NCI-H1694 (cell line): Measurements from ENCODE around the gene FLOT1.
"Not testable (repeated sequence)": the region's sequence is repeated elsewhere in the genome, so short reads cannot be mapped to it uniquely, and the experiment has no call there.

ENCODE experiments used
- DNase-seq: peaks from one replicate; lab custom pipeline; 2025; lab: John Stamatoyannopoulos, UW

Gene FLOT1

GRCh38 chr6:30747300-30747687 lies 4.8 kb upstream of the FLOT1 start:
- DNase-seq, result no peak

DNA sequence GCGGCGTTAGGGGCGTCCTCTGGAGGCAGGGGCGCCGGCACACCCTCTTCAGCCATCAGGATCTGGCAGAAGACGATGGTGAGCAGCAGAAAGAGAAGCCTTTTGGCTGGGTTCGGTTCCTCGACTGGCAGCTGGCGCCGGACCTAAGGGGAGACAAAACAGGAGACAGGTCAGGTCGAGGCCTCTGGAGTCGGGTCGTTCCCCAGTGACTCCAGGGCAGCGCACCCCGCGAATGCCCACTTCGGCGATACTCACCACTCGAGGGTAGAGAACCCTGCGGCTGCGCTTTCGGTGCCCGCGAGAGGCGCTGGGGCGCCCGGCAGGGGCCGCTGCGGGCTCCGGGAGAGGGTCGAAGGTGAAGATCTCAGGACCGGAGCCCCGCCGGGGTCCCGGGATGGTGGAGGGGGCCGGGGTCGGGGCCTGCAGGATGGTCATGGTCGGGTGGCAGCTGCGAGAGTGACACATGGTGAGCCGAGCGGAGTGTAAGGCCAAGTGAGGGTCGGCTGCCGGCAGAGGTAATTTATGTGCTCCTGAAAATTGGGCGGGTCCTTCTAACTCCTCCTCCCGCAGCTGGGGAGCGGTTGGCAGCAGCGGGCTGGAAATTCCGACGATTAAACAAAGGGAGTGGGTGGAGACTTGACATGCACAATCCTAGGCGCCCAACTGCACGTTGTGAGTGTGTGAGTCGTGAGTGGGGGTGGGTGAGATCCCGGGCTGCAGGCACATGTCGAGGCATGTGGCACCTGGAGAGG lies 1.7 kb upstream of the FLOT1 start, which contains the start of gene IER3:
Gene IER3 (minus strand): TSS at position 494 of the 752 bp plus-strand sequence. CDS start 29 bp downstream, at position 465.
- DNase-seq, result peak; percentile 63

DNA sequence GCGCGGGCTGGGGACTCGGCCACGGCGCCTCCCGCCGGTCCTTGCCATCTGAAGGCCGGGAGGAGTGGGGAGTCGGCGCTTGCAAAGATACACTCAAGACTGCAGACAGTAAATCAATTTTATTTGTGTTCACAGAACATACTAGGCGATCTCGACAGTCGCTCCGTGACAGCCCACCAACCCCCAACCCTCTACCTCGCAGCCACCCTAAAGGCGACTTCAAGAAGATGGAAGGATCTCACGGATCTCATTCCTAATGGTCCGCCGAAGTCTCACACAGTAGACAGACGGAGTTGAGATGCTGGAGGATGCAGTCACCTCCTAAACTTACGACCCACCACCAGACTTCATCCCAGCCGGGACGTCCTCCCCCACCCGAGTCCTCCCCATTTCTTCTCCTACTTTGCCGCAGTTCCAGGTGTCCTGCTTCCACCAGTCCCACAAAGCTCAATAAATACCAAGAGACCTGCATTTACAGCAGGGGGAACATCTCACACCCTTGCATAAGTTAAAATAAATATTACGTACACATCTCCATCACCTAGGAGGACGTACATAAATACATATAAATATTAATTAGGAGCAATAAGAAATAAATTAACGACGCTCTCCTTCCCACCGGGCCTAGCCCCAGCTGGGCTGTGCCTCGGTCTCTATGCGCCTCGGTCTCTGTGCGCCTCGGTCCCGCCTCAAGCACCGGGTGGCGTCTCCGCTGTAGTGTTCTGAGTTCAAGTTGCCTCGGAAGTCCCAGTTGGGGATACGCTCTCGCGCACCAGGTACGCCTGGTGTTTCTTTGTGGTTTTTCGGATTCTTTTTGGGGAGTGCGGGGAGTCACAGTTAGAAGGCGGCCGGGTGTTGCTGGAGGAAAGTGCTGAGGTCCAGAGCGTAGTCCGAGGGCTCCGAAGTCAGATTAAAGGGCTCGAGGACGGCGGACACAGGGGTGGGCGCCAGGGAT lies 889 bp upstream of the FLOT1 start:
- no peak for DNase-seq

- DNase-seq, result no peak
Measured at GRCh38 chr6:30741789-30742315, 635 bp downstream of the FLOT1 start.

DNA sequence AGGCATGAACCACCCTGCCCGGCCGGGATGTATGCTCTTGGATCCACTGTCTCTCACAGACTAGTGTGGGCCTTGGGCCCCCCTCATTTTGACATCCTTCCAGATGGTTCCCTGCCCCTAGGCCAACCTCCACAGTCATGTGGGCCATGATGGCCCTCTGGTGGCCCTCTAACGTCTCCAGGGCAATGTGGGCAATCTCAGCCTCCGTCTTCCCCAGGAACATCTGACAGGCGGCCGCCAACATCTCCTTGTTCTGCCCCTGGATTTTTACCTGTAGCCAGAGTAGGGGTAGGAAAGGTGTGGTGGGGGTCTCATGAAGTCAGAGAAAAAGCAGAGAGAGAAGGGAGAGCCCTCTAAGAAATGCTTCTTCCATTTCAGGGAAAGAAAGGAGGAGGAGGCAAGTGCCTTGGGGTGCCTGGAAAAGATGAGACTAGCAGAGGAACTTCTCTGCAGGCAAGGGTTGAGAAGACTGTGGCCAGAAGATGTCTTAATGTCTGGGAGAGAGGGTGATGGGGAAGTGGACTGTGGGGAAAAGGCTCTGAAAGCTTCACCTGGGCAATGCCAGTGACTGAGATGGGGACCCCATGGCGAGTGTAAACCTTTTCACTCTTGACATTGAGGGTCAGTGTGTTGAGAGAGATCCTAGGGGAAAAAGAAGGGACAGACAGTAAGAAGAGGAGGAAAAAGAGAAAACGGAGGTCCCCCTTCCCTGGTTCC lies 1.3 kb downstream of the FLOT1 start:
- no peak for DNase-seq

DNA sequence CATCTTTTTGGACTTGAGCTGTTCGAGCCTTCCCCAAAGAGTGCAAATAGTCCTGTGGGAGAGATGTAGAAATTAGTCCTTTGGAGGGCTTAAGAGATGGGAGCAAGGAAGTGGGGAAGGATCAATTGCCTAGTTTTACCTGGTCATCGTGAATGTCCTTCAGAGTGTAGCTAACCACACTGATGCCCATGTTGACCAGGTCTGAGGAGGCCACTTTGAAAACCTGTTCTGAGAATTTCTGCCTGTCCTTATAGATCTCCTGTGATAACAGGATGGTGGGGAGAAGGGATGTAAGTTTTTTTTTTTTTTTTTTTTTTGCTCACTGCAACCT lies 2.0 kb downstream of the FLOT1 start:
- no peak for DNase-seq

GRCh38 chr6:30738532-30738931 lies 4.0 kb downstream of the FLOT1 start:
- no peak for DNase-seq

DNA sequence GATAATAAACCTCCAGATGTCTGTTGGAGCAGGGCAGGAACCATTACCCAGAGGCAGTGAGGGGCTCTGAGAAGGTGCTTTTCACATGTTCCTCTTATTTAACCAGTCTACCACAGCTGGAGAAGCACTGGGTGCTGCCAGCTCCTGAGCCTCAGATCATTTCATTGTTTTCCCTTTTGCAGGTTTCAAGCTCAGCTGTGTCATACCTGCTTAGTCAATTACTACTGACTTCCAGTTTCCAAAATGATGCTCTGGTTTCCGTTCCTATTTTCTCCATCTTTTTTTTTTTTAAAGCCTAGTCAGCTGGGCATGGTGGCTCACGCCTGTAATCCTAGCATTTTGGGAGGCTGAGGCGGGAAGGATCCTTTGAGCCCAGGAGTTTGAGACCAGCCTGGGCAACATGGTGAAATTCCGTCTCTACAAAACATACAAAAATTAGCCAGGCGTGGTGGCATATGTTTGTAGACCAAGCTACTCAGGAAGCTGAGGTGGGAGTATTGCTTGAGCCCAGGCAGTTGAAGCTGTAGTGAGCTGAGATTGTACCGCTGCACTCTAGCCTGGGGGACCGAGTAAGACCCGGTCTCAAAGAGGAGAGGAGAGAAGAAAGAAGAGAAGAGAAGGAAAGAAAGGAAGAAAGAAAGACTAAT lies 6.7 kb downstream of the FLOT1 start:
- DNase-seq, result no peak

DNA sequence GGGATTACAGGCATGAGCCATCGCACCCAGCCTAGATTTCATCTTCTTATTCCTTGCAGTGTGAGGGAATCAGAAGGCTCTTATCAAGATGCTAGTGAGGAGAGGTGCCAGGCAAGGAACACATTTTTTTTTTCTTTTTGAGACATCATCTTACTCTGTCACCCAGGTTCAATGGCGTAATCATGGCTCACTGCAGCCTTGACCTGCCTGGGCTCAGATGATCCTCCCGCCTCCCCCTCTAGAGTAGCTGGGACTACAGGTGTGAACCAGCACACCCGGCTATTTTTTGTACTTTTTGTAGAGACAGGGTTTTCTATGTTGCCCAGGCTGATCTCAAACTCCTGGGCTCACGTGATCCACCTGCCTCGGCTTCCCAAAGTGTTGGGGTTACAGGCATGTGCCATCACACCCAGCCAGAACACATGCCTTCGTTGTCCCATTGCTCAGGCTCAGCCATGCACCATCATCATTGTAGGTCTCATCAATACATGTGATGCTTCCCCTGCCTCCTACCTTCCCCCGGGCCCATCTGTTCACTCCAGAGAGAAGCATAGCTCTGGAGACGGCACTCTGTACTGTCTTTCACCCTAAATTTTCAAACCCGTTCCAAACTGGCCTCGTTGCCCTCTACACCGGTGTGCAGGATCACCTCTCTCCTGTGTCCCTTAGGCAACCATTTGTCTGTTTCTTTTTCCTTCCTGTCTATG lies 10.1 kb downstream of the FLOT1 start:
- DNase-seq, result no peak

- DNase-seq, result peak; percentile 33
Measured at GRCh38 chr6:30730601-30731435, 11.7 kb downstream of the FLOT1 start.

- no peak for DNase-seq
Measured at GRCh38 chr6:30727920-30728553, 14.4 kb downstream of the FLOT1 start.

DNA sequence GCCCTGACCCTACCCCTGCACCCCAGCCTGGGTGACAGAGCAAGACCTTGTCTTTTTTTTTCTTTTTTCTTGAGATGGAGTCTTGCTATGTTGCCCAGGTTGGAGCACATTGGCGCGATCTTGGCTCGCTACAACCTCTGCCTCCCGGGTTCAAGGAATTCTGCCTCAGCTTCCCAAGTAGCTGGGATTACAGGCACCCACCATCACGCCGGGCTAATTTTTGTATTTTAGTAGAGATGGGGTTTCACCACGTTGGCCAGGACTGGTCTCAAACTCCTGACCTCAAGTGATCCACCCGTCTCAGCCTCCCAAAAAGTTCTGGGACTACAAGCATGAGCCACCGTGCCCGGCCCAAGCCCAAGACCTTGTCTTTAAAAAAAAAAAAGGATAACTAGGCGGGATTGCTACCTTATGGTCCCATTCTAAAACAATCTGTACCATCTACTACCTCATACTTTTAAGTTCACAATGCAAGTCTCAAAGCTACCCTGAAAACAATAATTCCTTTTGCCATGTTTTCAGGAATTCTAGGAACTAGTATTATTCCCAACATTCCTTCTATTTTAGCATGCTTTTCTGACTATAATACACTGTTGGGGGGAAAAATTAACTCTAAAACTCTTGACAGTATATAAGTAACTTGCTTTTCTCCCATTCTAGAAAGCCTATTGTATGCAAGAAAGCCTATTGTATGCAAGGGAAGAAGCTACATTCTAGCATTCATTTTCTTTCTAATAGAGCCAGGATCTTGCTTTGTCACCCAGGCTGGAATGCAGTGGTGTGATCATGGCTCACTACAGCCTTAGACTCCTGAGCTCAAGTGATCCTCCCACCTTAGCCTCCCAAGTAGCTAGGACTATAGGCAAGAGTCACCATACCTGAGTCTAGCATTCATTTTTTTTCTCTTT lies 15.7 kb downstream of the FLOT1 start:
- DNase-seq, result no peak

DNA sequence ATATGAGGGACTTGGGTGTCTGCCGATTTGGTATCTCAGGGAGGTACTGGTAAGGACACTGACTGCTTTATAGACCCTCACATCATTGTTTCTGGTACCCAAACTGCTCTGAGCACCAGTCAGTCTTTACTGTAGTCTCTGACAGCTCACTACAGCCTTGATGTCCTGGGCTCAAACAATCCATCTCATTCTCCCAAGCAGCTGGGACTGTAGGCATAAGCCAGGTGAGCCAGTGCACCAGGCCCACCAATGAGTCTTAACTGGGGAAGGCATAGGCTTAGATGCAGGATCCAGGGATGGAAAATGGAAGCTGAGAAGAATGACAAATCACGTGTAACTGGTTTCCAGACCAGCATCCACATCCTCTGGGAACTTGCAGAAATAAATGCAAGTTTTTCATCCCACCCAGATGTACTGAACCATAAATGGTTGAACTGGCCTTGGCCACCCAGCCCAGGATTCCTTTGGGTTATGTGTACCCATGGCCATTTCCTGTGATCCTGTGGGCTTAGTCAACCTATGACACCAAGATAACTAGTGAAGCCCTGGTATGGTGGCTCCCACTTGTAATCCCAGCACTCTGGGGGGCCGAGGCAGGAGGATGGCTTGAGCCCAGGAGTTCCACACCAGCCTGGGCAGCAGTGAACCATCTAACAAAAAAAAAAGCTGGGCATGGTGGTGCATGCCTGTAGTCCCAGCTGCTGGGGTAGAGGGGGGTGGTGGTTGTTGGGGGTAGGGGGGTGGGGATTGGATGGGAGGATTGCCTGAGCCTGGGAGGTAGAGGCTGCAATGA lies 16.6 kb downstream of the FLOT1 start:
- no peak for DNase-seq

DNA sequence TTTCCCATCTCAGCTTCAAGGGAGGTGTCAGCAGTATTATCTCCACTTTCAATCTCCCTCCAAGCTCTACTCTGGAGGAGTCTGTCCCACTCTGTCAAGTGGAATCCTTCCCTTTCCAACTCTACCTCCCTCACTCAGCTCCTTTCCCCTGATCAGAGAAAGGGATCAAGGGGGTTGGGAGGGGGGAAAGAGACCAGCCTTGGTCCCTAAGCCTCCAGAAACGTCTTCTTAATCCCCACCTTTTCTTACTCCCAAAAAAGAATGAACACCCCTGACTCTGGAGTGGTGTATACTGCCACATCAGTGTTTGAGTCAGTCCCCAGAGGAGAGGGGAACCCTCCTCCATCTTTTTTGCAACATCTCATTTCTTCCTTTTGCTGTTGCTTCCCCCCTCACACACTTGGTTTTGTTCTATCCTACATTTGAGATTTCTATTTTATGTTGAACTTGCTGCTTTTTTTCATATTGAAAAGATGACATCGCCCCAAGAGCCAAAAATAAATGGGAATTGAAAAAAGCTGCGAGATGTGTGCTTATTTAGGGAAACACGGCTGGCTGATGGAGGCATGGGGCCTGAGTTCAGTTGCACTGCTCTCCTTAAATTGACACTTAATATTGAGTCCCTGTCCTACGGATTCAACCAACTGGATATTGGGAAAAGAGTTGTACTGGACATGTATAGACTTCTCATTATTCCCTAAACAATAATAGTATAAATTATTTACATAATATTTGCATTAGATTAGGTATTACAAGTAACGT lies 17.4 kb downstream of the FLOT1 start:
- no peak for DNase-seq

DNA sequence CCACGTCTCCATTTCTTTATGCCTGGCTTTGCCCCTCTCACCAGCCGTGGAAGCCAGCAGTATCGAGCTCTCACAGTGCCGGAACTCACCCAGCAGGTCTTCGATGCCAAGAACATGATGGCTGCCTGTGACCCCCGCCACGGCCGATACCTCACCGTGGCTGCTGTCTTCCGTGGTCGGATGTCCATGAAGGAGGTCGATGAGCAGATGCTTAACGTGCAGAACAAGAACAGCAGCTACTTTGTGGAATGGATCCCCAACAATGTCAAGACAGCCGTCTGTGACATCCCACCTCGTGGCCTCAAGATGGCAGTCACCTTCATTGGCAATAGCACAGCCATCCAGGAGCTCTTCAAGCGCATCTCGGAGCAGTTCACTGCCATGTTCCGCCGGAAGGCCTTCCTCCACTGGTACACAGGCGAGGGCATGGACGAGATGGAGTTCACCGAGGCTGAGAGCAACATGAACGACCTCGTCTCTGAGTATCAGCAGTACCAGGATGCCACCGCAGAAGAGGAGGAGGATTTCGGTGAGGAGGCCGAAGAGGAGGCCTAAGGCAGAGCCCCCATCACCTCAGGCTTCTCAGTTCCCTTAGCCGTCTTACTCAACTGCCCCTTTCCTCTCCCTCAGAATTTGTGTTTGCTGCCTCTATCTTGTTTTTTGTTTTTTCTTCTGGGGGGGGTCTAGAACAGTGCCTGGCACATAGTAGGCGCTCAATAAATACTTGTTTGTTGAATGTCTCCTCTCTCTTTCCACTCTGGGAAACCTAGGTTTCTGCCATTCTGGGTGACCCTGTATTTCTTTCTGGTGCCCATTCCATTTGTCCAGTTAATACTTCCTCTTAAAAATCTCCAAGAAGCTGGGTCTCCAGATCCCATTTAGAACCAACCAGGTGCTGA lies 18.4 kb downstream of the FLOT1 start:
- not testable (repeated sequence) for DNase-seq
